Measurements from ENCODE around the gene ARHGAP11A.

The ARHGAP11A gene

GRCh38 chr15:32667321-32667720, 52.0 kb downstream of the ARHGAP11A start:
- no peak for TF ChIP-seq CTCF (IDR thresholded peaks at IDR 0.05; ENCODE audit: low read depth, low read length)
- DNase-seq: no peak
- Histone ChIP-seq H3K4me3 (ENCODE audit: low read depth, low read length) (no peak overlapping the region), H3K9me3 (no peaks in the 10 kb centered on the region), H3K36me3 (no peaks in the 10 kb centered on the region), H3K4me1 (peaks cover 12% of the 10 kb centered on the region), H3K27me3 (no peaks in the 10 kb centered on the region)

- Histone ChIP-seq H3K4me1 (peaks cover 12% of the 10 kb centered on the region), H3K4me3 (ENCODE audit: low read depth, low read length) (no peak overlapping the region), H3K9me3 (no peaks in the 10 kb centered on the region), H3K27me3 (no peaks in the 10 kb centered on the region), H3K36me3 (no peaks in the 10 kb centered on the region)
- no peak for DNase-seq
- TF ChIP-seq CTCF (IDR thresholded peaks at IDR 0.05; ENCODE audit: low read depth, low read length): no peak
Observed at GRCh38 chr15:32668942-32669341, 53.6 kb downstream of the ARHGAP11A start.

GRCh38 chr15:32669896-32670611, 54.8 kb downstream of the ARHGAP11A start:
- Histone ChIP-seq H3K4me1 (peaks cover 12% of the 10 kb centered on the region), H3K9me3 (no peaks in the 10 kb centered on the region), H3K27me3 (no peaks in the 10 kb centered on the region), H3K36me3 (no peaks in the 10 kb centered on the region), H3K4me3 (ENCODE audit: low read depth, low read length) (peak overlapping the region; percentile 6)
- TF ChIP-seq CTCF (IDR thresholded peaks at IDR 0.05; ENCODE audit: low read depth, low read length): no peak
- peak; percentile 87 for DNase-seq

GRCh38 chr15:32670623-32671022, 55.3 kb downstream of the ARHGAP11A start:
- TF ChIP-seq CTCF (IDR thresholded peaks at IDR 0.05; ENCODE audit: low read depth, low read length): no peak
- H3K27me3 ChIP-seq: no peaks in the 10 kb centered on the region
- peaks cover 14% of the 10 kb centered on the region for H3K4me1 ChIP-seq
- H3K9me3 ChIP-seq: no peaks in the 10 kb centered on the region
- H3K36me3 ChIP-seq: no peaks in the 10 kb centered on the region
- DNase-seq: no peak
- H3K4me3 ChIP-seq (ENCODE audit: low read depth, low read length): no peak overlapping the region

GRCh38 chr15:32671339-32672325, 56.3 kb downstream of the ARHGAP11A start:
- no peaks in the 10 kb centered on the region for H3K9me3 ChIP-seq
- no peaks in the 10 kb centered on the region for H3K36me3 ChIP-seq
- no peak overlapping the region for H3K4me3 ChIP-seq (ENCODE audit: low read depth, low read length)
- DNase-seq: no peak
- no peak for TF ChIP-seq CTCF (IDR thresholded peaks at IDR 0.05; ENCODE audit: low read depth, low read length)
- H3K4me1 ChIP-seq: peaks cover 16% of the 10 kb centered on the region
- H3K27me3 ChIP-seq: no peaks in the 10 kb centered on the region
